Esophagus squamous epithelium (tissue), 5 donors: ENCODE measurements around the gene PHC2. TPM values are rescaled to one million over a fixed set of nuclear protein-coding genes. Genes with fewer than 3 reads are reported as not detected.

ENCODE experiments used
- DNase-seq: peaks from one replicate; lab custom pipeline; 2025; lab: John Stamatoyannopoulos, UW
- H3K27ac ChIP-seq, 4 donors: fragments of 200-600 bp; sonication (generic); one replicate each; pipeline ENCODE4 v1.5.1; 2016 to 2019; ENCODE audit warnings: mild to moderate bottlenecking in 1 of 4
- H3K27me3 ChIP-seq, 4 donors: fragments of 200-600 bp; sonication (generic); 1 replicate in 3 of 4; 2 replicates in 1 of 4; pipeline versions ENCODE4 v1.5.1 to v1.6.0; 2017 to 2021; ENCODE audit warnings: antibody characterized with exemption in 1 of 4
- H3K36me3 ChIP-seq, 3 donors: fragments of 200-600 bp; sonication (generic); one replicate each; pipeline ENCODE4 v1.5.1; 2016 to 2019
- H3K4me1 ChIP-seq, 3 donors: fragments of 200-600 bp; sonication (generic); one replicate each; pipeline ENCODE4 v1.5.1; 2017 to 2019
- H3K4me3 ChIP-seq, 4 donors: fragments of 200-600 bp; sonication (generic); 1 replicate in 3 of 4; 2 replicates in 1 of 4; pipeline ENCODE4 v1.5.1; 2016 to 2019; ENCODE audit warnings: mild to moderate bottlenecking in 2 of 4, moderate library complexity in 1 of 4
- H3K9me3 ChIP-seq, 3 donors: fragments of 200-600 bp; sonication (generic); one replicate each; pipeline ENCODE4 v1.5.1; 2016 to 2019
- POLR2A ChIP-seq, 4 donors: fragments of 450-650 bp; IDR thresholded peaks; one replicate each; pipeline ENCODE4 v1.6.1; 2017; ENCODE audit warnings: antibody characterized with exemption in 4 of 4, mild to moderate bottlenecking in 4 of 4, moderate library complexity in 3 of 4
- WGBS, 2 donors: methylation state at CpG; one replicate each; pipeline ENCODE4 v1.1.5; 2018; 5-methylcytosine and 5-hydroxymethylcytosine counted together
- intact Hi-C: fragments of 100-400 bp; cut with DNase I; formaldehyde crosslinking; loops from one replicate; pipeline ENCODE4 v1.15.0; 2022
- total RNA-seq, 4 donors: library from RNA; depleted of rRNA; stranded (reverse); fragments of >200 nt; gene quantifications; one replicate each; pipeline ENCODE4 v1.1.0, GENCODE V29; 2016
- TF ChIP-seq, protein P1 (sequence below), 6 experiments: fragments of 450-650 bp in 4 of 6; fragments of 200-600 bp in 2 of 6; sonication (generic) in 2 of 6; IDR thresholded peaks; one replicate each; pipeline ENCODE4 v1.5.1; 2016 to 2019; ENCODE audit warnings: antibody characterized with exemption in 6 of 6, mild to moderate bottlenecking in 4 of 6, moderate library complexity in 4 of 6
- donor health status: DM: yes; HTN: yes; CAD: no.

PHC2 gene
- total RNA-seq, 4 donors from 2014 or later, result 27.4 to 92.1 (median 50.6) TPM

DNA sequence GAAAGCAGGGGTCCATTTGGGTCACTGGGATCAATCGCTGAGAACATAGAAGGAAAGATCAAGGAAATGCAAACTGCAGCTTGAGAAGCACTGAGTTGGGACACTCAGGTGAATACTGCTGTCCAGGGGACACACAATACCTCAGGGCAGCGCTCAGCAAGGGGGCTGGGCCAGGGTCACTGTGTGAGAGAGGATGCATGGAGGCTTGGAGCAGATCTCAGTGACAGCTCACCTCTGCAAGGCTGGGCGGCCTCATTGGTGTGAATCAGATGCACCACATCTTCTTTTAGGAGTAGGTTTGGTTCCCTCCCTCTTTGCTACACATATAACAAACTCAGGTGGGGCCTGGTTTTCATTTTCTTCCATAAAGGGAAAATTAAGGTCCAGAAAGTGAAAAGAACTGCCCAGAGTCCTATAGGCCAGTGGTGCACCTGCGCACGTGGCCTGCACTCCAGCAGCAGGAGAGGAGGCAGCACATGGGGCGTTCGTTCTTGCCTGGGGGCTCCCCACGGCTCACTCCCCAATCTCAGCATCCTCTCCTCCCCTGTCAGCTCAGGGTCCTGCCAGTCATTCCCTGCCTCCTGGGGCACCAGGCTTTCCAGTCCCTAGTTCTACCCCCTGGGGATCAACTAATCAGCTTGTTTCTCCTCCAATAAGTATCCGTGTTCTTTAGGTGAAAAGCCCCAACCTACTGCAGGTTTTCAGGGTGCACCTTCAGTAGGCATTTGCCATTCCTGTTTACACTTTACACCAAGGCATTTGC lies 111.5 kb downstream of the PHC2 start:
- DNase-seq, result no peak
- H3K27me3 ChIP-seq, result no peaks in the 10 kb centered on the region
- no peak overlapping the region for H3K27ac ChIP-seq
- H3K4me1 ChIP-seq, result no peaks in the 10 kb centered on the region
- intact Hi-C loops, result no loop called here
- H3K36me3 ChIP-seq, result peaks cover 13 to 27% (median 18%) of the 10 kb centered on the region in 3 donors
- no peaks in the 10 kb centered on the region for H3K9me3 ChIP-seq
- TF ChIP-seq, protein P1, sequence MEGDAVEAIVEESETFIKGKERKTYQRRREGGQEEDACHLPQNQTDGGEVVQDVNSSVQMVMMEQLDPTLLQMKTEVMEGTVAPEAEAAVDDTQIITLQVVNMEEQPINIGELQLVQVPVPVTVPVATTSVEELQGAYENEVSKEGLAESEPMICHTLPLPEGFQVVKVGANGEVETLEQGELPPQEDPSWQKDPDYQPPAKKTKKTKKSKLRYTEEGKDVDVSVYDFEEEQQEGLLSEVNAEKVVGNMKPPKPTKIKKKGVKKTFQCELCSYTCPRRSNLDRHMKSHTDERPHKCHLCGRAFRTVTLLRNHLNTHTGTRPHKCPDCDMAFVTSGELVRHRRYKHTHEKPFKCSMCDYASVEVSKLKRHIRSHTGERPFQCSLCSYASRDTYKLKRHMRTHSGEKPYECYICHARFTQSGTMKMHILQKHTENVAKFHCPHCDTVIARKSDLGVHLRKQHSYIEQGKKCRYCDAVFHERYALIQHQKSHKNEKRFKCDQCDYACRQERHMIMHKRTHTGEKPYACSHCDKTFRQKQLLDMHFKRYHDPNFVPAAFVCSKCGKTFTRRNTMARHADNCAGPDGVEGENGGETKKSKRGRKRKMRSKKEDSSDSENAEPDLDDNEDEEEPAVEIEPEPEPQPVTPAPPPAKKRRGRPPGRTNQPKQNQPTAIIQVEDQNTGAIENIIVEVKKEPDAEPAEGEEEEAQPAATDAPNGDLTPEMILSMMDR (IDR thresholded peaks at IDR 0.05), result no peak
- TF ChIP-seq POLR2A (IDR thresholded peaks at IDR 0.05), result no peak
- no peak overlapping the region for H3K4me3 ChIP-seq
- 77 to 87% methylated on average over 7 to 8 of the region's 9 CpGs for WGBS, 2 donors

DNA sequence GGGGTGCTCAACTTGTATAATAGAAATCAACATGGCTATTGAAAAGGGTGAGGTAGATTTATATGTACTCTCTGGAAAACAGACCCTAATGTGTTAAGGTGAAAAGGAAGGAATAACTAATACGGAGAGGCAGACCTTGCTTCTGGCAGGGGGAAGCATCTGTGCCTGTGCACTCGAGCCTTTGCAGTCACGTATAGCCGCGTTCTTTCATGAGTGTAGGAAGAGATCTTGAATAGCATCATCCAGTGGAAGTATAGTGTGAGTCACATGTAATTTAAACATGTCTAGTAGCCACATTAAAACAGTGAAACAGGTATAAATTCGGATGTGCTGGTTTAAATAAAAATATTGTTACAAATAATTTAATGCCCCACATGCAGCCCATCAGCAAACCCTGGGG lies 112.9 kb downstream of the PHC2 start:
- Histone ChIP-seq H3K27ac (no peak overlapping the region), H3K27me3 (no peaks in the 10 kb centered on the region), H3K4me3 (no peak overlapping the region), H3K4me1 (no peaks in the 10 kb centered on the region), H3K36me3 (peaks cover 0 to 13% (median 5%) of the 10 kb centered on the region in 3 donors), H3K9me3 (no peaks in the 10 kb centered on the region)
- 47 to 63% methylated on average over 6 of the region's 6 CpGs for WGBS, 2 donors
- no peak for TF ChIP-seq POLR2A (IDR thresholded peaks at IDR 0.05)
- TF ChIP-seq, protein P1 (IDR thresholded peaks at IDR 0.05), result no peak
- intact Hi-C loops, result no loop called here
- no peak for DNase-seq

DNA sequence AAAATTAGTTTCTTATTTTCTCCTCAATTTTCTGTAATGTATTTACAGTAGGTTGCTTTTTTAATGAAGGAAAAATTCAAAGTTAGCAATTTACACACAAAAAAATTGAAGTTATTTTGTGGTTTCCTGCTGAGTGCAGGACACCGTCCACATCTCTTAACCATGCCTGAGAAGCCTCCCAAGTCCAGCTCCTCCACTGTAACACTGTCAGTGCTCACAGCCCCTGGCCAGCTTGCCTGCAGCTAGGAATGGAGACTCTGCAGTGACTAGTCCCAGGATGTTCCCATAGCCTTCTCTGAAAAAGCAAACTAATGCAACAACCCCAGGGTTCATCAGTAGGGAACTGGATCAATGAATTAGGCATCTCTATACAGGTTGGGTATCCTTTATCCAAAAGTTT lies 113.5 kb downstream of the PHC2 start:
- peaks cover 0 to 7% (median 0%) of the 10 kb centered on the region in 3 donors for H3K36me3 ChIP-seq
- WGBS, 2 donors, result 45 to 67% methylated on average over 1 of the region's 1 CpG
- intact Hi-C loops, result no loop called here
- no peaks in the 10 kb centered on the region for H3K9me3 ChIP-seq
- no peaks in the 10 kb centered on the region for H3K27me3 ChIP-seq
- no peak for DNase-seq
- TF ChIP-seq POLR2A (IDR thresholded peaks at IDR 0.05), result no peak
- TF ChIP-seq, protein P1 (IDR thresholded peaks at IDR 0.05), result no peak
- no peaks in the 10 kb centered on the region for H3K4me1 ChIP-seq
- H3K27ac ChIP-seq, result no peak overlapping the region
- H3K4me3 ChIP-seq, result no peak overlapping the region

DNA sequence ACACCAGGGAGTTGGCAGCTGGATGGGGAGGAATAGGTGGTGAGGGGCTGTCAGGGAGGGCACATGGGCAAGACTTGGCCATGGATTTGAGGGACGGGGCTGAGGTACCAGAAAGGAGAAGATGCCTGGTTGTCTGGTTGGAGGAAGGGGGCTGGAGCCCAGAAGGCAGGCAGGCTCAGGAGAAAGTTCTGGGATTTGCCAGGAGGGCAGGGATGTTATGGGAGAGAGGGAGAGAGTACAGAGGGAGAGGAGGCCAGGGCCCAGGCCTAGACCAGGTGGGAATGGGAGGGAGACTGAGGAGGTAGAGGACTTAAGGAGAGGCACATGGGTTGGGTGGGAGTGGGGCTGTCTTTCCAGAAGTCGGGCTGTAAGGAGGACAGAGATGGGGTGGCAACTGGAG lies 114.3 kb downstream of the PHC2 start:
- H3K9me3 ChIP-seq, result no peaks in the 10 kb centered on the region
- no peaks in the 10 kb centered on the region for H3K36me3 ChIP-seq
- WGBS, 2 donors, result 60 to 73% methylated on average over 2 of the region's 2 CpGs
- no peak for DNase-seq
- no peak for TF ChIP-seq POLR2A (IDR thresholded peaks at IDR 0.05)
- TF ChIP-seq, protein P1 (IDR thresholded peaks at IDR 0.05), result no peak
- no peak overlapping the region for H3K4me3 ChIP-seq
- H3K27ac ChIP-seq, result no peak overlapping the region
- H3K4me1 ChIP-seq, result no peaks in the 10 kb centered on the region
- H3K27me3 ChIP-seq, result no peaks in the 10 kb centered on the region
- intact Hi-C loops, result no loop called here

DNA sequence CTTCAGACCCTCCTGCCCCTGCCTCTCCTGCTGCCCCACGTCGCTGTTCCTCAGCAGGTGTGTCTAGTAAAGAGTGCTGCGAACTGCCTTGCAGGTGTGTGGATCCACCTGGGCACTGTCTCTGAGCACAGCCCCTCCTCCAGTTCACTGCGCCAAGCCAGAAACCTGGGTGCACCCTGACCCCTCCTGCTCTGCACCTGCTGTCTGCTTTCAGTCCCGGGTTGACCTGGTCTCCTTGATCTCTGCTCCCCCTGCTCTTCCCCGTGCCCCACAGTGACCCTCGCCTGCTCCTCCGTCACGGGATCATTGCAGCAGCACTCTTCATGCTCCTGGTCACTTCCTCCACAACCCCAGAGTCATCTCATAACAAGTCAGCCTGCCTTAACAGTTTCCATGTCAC lies 116.5 kb downstream of the PHC2 start:
- Histone ChIP-seq H3K27me3 (no peaks in the 10 kb centered on the region), H3K4me3 (no peak overlapping the region), H3K27ac (no peak overlapping the region), H3K36me3 (no peaks in the 10 kb centered on the region), H3K4me1 (no peaks in the 10 kb centered on the region), H3K9me3 (no peaks in the 10 kb centered on the region)
- intact Hi-C loops, result no loop called here
- TF ChIP-seq, protein P1 (IDR thresholded peaks at IDR 0.05), result no peak
- no peak for TF ChIP-seq POLR2A (IDR thresholded peaks at IDR 0.05)
- 85 to 86% methylated on average over 5 to 9 of the region's 9 CpGs for WGBS, 2 donors
- DNase-seq, result no peak
